NOMO-1 treated with DMSO at 0.1 percent for 48 hours (cell line): ENCODE data around the gene TMEM51.

Experiments used
- DNase-seq: peaks from one replicate; lab custom pipeline; 2025; ENCODE audit not compliant: unreplicated experiment; lab: John Stamatoyannopoulos, UW

TMEM51 gene

DNA sequence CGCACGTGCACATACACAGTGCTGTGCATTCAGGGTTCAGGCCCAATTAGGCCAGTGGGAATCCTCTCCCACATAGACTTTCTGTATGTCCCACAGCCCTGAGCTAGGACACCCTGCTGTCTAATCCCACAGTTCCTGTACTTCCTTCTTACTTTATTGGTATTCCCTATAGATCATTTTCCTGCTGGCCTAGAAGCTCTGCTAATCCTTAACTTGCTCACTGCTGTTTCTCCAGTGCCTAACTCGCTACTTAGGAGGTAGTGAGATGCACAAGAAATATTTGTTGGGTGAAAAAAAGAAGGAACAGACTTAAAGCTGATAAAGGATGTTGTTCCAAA lies 59.4 kb downstream of the TMEM51 start:
- no peak for DNase-seq

DNA sequence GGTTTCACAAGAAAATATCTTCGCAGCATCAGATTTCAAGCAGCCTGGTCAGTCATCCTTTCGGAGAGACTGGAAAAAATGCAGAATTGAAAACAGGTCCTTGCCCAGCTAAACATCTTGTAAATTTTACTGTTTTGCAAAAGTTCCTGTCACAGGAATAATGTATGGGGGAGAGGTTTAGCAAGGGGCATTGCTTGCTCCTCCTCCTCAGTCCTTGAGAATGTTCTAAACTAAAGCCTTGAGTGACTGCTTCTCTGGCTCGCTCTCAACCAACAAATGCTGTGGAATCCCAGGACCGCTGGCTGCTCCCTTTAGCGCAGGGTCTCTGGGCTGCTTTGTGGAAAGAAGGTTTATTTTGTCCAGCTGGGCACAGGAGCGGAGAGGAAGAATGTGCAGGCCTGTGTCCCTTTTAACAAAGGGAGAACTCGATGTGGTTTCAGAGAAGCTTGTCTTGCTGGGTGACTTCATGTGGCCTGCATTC lies 59.8 kb downstream of the TMEM51 start:
- DNase-seq = peak; percentile 18

DNA sequence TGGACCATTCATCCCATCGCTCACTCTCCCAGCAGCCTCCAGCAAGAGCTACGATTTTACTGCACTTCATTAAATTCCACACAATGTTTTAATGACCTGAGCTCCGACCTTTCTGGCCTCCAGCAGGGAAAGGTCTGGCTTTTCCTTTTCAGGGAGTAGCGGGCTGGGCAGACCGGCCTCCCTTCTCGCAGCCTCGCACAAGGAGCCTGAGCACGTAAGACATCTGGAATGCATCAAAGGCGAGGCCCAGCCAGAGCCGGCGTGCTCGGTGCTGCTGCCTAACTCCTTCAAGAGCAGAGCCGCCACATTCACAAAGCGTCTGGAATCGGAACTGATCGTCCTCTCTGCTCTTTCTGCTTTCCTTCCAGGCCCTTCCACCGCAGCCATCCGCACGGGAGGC lies 61.0 kb downstream of the TMEM51 start:
- no peak for DNase-seq

DNA sequence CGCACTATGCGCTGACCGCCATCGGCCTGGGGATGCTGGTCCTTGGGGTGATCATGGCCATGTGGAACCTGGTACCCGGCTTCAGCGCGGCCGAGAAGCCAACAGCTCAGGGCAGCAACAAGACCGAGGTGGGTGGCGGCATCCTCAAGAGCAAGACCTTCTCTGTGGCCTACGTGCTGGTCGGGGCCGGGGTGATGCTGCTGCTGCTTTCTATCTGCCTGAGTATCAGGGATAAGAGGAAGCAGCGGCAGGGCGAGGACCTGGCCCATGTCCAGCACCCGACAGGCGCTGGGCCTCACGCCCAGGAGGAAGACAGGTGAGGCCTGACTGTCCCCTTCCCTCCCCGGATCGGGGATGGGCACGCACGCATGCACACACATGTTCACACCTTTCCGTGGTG lies 61.6 kb downstream of the TMEM51 start:
- no peak for DNase-seq

DNA sequence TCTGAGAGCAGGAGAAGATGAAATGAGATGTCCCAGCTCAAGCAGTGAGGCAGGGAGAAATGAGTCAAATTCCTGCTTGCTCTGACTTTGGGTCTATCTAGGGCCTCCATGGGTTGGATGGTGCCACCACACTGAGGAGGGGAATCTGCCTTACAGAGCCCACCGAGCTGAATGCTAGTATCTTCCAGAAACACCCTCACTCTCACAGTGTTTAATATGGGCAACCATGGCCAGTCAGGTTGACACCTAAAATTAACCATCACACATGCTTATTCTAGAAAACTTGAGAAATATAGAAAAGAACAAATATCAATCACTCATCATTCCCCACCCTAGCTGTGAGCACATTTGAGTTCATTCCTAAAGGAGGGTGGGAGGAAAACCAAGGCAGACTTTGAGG lies 64.1 kb downstream of the TMEM51 start:
- no peak for DNase-seq

DNA sequence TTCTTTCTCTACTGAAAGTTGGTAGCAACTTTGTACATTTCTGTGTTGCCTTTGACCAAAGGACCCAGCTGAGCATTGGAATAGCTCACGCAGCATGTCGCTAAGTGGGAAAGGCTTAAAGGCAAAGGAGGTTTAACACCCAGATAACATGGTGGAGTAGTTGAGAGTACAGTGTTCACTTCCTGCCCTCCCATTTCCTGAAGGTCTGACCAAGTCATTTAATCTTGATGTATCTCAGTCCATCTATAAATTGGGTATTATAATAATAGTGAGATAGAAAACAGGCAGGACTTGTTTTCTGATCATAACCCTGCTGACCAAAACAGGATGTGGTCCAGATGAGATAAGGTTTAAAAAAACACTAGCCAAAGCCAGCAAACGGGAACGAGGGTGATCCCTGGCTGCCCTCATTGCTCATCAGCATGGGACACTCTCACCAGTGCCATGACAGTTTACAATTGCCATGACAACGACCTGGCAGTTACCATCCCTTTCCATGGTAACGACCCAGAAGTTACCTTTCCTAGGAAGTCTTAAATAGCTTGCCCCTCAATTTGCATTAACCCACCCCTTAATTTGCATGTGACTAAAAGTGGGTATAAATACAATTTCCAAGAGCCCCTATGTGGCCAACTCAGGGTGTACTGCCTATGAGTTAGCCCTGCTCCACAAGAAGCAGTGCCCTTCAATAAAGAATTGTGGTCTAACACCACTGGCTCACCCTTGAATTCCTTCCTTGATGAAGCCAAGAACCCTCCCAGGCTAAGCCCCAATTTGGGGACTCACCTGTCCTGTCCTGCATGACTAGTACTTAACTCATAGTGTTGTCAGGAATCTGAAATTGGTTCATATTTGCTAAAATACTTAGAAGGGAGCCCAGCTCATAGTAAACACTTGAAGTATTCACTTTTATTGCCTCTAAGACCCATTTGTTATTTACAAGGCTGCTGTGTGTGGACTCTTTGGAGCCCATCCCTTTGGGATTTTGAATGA lies 65.0 kb downstream of the TMEM51 start:
- DNase-seq = no peak

DNA sequence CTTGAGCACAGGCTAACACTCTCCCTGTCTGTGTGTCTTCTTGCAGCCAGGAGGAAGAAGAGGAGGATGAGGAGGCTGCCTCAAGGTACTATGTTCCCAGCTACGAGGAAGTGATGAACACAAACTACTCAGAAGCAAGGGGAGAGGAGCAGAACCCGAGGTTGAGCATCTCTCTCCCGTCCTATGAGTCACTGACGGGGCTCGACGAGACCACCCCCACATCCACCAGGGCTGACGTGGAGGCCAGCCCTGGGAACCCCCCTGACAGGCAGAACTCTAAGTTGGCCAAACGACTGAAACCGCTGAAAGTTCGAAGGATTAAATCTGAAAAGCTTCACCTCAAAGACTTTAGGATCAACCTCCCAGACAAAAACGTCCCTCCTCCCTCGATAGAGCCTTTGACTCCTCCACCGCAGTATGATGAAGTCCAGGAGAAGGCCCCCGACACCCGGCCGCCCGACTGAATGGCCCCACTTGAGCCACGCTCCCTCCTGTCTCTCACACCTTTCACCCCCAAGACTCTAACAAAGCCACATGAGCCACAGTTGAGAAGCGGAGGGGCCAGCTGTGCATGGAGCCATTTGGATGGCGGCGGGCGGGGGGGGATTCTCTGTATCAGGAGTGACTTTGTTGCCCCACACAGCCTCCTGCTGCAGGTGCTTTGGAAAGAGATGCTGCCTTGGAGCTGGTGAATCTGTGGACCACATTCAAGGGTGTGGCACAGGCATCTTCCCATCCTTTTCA lies 65.9 kb downstream of the TMEM51 start:
- DNase-seq = no peak

DNA sequence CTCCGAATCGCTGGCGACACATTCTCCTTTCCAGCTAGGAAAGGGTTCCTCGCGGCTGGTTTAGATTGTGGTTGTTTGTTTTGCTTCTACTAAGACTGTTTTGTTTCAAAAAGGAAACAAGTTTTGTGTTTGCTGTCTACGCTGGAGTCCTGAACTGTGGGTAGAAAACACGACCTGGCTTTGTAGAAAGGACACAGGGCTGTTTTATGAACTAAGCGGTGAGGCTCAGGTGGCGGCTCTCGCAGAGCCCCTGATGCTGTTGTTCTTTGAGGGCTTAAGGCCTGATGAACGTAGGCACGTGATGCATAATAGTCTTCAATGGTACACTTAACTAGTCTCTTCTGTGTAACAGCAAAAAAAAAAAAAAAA lies 66.5 kb downstream of the TMEM51 start:
- no peak for DNase-seq

DNA sequence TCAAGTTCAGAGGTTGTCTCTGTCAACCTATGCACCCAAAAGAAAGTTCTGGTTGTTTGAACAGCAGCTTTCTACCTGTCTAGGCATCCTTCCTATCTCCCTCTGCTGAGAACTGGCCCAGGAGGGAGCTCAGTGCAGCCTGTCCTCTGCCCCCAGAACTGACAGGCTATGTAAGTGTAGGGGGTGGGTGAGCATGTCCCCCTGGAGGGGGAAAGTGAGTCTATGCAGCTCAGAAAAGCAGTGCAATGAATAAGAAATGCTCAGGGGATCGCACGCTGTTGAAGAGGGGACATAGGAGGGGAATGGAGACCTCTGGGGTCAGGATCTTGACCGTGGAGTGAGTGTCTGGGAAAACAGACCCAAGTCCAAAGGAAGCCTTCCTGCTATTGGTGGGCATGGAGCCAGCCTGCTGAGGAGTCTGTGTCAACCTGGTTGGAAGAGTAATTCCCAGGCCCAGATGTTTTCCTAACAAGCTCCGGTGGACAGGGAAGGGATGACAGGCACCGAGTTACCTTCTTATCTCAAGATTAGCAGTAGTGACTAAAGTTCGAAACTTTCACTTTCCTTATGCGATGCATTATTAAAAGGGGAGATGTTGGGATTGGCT lies 67.4 kb downstream of the TMEM51 start:
- no peak for DNase-seq

DNA sequence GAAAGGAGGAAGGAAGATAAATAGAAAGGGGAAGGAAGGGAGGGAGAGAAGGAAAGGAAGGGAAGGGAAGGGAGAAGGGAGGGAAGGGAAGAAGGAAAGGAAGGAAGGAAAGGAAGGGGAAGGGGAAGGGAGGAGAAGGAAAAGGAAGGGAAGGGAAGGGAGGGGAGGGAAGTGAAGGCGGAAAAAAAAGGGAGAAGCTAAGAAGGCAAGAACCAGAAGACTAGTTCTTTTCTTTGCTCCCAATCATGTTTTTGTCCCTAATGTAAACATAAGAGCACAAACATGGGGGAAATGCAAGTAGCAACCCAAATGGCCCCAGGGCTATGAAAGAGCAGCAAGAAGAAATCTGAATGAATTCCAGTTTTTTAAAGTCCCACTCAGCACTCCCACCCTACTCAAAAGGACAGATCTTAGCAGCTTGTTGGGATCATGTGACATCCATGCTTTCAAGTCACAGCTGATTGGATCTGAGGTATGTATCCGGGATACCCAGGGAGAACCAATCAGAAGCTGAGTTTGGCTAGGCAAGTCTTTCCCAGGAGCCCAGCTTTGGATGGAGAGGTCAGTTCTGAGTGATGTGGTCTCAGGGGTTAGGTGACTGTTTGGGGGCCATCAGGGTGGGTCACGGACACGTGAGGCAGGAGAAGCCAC lies 69.2 kb downstream of the TMEM51 start:
- no peak for DNase-seq

DNA sequence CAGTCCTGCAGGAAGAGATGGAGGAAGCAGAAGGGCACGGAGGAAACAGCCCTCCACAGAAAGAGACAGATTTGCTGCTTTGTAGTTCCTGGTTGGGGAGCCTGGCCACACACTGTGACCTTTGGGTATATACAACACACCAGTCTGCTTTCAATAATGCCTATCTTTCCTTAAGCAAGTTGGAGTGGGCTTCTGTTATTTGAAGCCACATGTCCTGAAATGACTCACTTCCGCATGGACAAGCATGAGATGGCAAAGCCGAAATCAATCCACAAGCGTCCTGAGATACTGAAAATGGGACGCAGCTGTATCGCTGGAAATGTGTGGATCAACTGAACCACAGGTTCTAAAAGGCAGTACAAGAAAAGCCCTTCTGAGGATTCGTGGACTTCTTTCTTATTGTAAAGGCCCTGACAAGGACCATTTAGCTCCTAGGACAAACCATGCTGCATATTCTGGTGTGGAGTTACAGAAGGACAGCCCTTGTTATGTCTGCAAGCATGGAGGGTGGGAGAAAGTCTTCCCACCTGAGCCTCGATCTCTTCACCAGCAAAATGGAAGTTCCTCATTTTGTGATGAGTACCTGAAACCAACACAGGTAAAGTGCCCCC lies 70.8 kb downstream of the TMEM51 start:
- no peak for DNase-seq

DNA sequence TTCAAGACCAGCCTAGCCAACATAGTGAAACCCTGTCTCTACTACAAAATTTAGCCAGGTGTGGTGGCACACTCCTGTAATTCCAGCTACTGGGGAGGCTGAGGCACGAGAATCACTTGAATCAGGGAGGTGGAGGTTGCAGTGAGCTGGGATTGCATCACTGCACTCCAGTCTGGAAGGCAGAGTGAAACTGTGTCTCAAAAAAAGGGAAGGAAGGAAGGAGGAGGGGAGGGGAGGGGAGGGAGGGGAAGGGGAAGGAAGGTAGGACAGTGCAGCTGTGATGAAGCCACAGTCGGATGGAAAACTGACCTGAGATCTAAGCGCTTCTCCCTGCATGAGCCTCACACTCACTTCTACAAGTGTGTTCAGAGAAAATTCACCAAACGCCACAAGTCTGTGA lies 71.4 kb downstream of the TMEM51 start:
- peak; percentile 25 for DNase-seq

DNA sequence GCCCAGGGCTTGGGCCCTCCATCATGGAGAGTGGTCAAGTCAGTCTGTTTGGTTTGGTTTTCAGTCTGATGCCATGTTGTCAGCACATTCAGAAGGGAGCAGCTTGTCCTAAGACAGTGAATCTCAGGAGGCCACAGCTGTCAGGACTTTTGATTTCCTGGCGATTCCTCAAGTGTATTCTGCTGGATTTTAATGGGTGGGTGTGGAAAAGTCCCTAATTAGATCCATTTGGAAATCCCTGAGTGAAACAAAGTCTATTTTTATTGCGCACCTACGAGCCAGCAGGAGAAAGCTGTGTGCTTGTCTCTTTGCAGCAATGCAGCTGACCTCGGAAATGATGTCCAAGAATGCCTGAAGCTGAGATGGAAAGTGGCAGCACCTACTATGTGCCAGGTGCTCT lies 71.9 kb downstream of the TMEM51 start:
- DNase-seq = no peak

DNA sequence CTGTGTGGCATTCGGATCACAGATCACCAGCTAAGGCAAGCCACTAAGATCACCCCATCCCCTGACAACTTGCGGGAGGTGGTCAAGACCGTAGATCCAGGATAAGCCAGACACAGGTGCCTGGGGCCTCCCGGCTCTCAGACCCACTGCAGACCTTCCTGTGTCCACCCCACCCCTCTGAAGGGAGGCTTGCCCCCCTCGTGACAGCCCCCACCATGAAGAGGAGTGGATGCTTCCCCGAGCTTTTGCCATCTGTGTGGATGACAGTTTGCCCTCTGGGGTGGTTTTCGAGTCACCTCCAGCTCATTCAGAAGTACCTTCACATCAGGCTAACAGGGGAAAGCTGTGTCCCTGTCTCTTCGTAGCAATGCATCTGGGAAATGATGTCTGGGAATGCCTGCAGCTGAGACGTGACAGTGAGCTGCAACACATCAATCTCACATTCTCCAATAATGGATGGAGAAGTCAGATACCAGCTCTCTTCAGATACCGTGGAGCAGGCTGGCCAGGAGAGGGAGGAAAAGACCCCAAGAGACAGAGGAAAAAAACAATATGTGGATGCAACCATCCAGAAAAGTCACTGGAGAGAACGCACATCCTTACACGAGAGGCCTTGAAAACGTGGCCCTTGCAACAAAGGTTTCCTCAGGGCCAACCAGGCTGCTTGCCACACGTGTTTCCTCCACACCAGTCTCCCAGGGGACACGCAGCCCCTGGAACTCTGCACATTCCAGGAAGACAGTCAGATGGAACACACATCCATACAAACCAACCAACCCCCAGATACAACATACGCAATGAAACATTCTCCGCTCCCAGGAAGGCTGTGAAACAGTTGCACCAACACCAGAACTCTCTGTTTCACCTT lies 73.1 kb downstream of the TMEM51 start:
- no peak for DNase-seq

DNA sequence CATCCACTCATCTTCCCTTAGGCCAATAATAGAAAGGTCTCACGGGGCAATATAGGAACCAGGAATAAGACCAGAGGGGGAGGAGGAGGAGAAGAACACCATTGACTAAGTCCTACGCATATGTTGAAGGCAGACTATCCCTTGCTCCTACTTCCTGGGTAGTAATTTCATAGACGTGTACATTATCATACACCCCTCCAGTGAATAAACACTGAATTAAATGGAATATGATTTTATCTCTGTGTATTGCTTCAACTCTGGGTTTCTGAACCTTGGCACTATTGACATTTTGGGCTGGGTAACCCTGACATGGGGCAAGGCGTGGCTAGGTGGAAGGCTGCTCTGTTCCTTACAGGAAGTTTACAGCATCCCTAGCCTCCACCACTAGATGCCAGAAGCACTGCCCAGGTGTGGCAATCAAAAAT lies 76.2 kb downstream of the TMEM51 start:
- DNase-seq = no peak

DNA sequence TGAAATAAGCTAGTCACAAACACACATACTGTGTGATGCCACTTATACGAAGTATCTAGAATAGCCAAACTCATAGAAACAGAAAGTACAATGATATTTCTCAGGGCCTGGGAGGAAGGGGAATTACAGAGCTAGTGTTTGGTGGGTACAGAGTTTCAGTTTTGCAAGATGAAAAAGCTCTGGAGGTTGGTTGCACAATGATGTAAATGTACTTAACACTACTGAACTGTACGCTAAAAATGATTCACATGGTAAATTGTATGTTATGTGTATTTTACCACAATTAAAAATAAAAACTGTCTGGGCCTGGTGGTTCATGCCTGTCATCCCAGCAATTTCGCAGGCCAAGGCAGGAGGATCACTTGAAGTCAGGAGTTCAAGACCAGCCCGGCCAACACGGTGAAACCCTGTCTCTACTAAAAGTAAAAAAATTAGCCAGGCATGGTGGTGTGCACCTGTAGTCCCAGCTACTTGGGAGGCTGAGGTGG lies 78.2 kb downstream of the TMEM51 start:
- DNase-seq = peak; percentile 81

DNA sequence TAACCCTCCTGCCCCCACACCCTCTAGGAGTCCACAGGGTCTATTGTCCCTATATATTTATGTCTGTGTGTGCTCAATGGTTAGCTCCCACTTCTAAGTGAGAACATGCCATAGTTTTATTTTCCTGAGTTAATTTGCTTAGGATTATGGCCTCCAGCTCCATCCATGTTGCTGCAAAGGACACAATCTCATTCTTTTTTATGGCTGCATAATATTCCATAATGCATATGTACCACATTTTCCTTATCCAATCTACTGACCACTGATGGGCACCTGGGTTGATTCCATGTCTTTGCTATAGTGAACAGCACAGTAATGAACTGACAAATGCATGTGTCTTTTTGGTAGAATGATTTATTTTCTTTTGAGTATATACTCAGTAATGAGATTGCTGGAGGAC lies 80.1 kb downstream of the TMEM51 start:
- no peak for DNase-seq

DNA sequence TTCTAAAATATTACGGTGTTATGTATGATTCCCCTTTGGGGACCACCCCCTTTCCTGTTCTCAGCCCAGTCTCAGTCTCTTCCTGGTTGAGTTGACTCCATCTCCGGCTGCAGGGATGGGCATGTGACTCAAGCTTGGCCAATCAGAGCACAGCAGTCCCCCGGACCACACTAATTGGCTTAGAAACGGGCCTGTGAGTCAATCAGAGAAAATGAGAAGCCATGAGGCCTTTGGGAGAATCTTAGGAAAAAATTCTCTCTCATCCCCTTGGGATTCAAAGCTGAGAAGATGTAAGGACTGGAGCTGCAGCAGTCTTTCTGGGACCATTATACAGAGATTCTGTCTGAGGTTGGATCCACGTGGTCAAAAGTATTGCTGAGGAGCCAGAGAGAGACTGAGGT lies 82.8 kb downstream of the TMEM51 start:
- DNase-seq = no peak

DNA sequence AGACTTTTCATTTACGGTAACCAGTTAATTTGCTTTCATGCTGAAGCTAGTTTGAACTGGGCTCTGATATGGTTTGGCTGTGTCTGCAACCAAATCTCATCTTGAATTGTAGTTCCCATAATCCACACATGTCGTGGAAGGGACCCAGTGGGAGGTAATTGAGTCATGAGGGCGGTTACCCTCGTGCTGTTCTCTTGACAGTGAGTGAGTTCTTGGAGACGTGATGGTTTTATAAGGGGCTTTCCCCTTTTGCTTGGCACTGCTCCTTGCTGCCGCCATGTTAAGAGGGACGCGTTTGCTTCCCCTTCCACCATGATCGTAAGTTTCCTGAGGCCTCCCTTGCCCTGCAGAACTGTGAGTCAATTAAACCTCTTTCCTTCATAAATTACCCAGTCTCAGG lies 83.2 kb downstream of the TMEM51 start:
- no peak for DNase-seq

DNA sequence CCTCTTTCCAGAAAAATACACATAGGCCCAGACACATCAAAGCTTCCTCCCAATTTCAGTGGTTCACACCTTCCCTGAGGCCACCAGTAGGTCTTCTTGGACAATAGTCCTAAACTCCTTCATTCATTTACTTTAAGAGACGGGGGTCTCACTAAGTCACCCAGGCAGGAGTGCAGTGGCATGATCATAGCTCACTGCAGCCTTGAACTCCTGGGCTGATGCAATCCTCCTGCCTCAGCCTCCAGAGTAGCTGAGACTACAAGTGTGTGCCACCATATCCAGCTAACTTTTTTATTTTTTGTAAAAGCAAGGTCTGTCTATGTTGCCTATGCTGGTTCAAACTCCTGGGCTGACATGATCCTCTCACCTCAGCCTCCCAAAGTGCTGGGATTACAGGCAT lies 85.2 kb downstream of the TMEM51 start:
- no peak for DNase-seq
